ENCODE measurements around the gene SP140. TPM values are rescaled to one million over a fixed set of nuclear protein-coding genes. Genes with fewer than 3 reads are reported as not detected.

The SP140 gene
- total and polyA plus RNA-seq, 2 of the 13 experiments (the other 11 are each of a cell fraction or from before 2014, with no cell fraction given): 0.57 to 0.80 TPM

DNA sequence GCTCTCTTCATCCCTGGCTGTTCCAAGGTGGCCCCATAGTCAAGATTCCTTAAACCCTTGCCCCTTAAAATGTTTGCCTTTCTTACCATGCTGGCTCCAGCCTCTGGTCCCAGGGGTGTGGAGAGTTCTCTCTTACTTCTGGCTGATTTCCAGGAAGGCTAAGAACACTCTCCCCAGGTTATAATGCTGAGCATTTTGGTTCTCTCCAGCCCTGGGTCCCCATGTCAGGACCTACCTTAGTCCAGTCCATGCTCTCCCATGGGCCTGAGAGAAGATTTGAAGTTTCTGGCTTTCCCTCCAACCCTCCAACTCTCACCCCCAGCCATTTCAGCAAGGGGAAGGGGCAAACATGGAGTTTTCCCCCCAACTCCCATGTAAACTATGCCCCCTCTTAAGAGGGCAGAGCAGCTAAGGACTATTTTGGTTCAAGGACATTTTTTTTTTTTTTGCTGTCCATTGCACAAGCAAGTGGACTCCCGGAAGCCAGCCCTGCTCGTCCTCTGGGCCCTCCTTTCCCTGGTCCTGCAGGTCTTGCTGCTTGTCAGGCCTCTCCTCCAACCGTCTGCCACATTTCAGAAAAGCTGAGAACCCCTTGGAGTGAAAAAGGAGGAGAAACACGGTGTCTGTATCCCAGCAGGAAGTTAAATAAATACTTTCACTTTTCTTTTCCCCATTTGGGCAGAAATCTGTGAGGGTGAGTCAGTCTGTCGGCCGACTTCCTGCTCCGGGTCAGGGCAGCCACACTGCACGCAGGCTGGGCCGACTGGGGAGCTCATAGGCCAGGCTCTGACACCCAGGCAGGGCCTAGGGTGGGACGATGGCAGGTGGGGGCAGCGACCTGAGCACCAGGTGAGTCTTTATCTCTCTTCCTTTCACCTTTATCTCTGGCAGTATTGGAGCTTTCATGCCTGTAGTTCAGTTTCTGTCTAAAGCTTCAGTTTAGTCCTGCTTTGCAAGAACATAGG lies 101.2 kb downstream of the SP140 start, which contains the start of gene SP140L (continued):
- TF ChIP-seq, protein P1, sequence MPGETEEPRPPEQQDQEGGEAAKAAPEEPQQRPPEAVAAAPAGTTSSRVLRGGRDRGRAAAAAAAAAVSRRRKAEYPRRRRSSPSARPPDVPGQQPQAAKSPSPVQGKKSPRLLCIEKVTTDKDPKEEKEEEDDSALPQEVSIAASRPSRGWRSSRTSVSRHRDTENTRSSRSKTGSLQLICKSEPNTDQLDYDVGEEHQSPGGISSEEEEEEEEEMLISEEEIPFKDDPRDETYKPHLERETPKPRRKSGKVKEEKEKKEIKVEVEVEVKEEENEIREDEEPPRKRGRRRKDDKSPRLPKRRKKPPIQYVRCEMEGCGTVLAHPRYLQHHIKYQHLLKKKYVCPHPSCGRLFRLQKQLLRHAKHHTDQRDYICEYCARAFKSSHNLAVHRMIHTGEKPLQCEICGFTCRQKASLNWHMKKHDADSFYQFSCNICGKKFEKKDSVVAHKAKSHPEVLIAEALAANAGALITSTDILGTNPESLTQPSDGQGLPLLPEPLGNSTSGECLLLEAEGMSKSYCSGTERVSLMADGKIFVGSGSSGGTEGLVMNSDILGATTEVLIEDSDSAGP (CRISPR knock-in tag; IDR thresholded peaks at IDR 0.05; ENCODE audit: borderline replicate concordance): peak; percentile 71
- TF ChIP-seq MIER3 (CRISPR knock-in tag; IDR thresholded peaks at IDR 0.05; ENCODE audit: borderline replicate concordance) (peak; percentile 67; the same call in 1 of the 2 replicates), PHB2 (IDR thresholded peaks at IDR 0.05; ENCODE audit: partially characterized antibody) (no peak), POGZ (CRISPR knock-in tag; IDR thresholded peaks at IDR 0.05) (peak; percentile 41; the same call in 1 of the 2 replicates), PRPF4 (IDR thresholded peaks at IDR 0.05; ENCODE audit: low read depth, low read length, poor library complexity, severe bottlenecking) (no peak), ZNF296 (CRISPR knock-in tag; conservative IDR thresholded peaks at IDR 0.05) (0 out of 2 replicates have a peak, but pooled peaks have one; percentile 66)
- TF ChIP-seq, protein P2, sequence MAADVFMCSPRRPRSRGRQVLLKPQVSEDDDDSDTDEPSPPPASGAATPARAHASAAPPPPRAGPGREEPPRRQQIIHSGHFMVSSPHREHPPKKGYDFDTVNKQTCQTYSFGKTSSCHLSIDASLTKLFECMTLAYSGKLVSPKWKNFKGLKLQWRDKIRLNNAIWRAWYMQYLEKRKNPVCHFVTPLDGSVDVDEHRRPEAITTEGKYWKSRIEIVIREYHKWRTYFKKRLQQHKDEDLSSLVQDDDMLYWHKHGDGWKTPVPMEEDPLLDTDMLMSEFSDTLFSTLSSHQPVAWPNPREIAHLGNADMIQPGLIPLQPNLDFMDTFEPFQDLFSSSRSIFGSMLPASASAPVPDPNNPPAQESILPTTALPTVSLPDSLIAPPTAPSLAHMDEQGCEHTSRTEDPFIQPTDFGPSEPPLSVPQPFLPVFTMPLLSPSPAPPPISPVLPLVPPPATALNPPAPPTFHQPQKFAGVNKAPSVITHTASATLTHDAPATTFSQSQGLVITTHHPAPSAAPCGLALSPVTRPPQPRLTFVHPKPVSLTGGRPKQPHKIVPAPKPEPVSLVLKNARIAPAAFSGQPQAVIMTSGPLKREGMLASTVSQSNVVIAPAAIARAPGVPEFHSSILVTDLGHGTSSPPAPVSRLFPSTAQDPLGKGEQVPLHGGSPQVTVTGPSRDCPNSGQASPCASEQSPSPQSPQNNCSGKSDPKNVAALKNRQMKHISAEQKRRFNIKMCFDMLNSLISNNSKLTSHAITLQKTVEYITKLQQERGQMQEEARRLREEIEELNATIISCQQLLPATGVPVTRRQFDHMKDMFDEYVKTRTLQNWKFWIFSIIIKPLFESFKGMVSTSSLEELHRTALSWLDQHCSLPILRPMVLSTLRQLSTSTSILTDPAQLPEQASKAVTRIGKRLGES (CRISPR knock-in tag; IDR thresholded peaks at IDR 0.05; ENCODE audit: borderline replicate concordance): no peak
- TF ChIP-seq, protein P3, sequence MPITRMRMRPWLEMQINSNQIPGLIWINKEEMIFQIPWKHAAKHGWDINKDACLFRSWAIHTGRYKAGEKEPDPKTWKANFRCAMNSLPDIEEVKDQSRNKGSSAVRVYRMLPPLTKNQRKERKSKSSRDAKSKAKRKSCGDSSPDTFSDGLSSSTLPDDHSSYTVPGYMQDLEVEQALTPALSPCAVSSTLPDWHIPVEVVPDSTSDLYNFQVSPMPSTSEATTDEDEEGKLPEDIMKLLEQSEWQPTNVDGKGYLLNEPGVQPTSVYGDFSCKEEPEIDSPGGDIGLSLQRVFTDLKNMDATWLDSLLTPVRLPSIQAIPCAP (CRISPR knock-in tag; IDR thresholded peaks at IDR 0.05; ENCODE audit: low read depth): peak; percentile 99; the same call in 1 of the 2 replicates
- TF ChIP-seq, protein P4, sequence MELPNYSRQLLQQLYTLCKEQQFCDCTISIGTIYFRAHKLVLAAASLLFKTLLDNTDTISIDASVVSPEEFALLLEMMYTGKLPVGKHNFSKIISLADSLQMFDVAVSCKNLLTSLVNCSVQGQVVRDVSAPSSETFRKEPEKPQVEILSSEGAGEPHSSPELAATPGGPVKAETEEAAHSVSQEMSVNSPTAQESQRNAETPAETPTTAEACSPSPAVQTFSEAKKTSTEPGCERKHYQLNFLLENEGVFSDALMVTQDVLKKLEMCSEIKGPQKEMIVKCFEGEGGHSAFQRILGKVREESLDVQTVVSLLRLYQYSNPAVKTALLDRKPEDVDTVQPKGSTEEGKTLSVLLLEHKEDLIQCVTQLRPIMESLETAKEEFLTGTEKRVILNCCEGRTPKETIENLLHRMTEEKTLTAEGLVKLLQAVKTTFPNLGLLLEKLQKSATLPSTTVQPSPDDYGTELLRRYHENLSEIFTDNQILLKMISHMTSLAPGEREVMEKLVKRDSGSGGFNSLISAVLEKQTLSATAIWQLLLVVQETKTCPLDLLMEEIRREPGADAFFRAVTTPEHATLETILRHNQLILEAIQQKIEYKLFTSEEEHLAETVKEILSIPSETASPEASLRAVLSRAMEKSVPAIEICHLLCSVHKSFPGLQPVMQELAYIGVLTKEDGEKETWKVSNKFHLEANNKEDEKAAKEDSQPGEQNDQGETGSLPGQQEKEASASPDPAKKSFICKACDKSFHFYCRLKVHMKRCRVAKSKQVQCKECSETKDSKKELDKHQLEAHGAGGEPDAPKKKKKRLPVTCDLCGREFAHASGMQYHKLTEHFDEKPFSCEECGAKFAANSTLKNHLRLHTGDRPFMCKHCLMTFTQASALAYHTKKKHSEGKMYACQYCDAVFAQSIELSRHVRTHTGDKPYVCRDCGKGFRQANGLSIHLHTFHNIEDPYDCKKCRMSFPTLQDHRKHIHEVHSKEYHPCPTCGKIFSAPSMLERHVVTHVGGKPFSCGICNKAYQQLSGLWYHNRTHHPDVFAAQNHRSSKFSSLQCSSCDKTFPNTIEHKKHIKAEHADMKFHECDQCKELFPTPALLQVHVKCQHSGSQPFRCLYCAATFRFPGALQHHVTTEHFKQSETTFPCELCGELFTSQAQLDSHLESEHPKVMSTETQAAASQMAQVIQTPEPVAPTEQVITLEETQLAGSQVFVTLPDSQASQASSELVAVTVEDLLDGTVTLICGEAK (IDR thresholded peaks at IDR 0.05): peak; percentile 44
- TF ChIP-seq, protein P4 (CRISPR knock-in tag; IDR thresholded peaks at IDR 0.05): no peak; the same call in 1 of the 2 replicates
- TF ChIP-seq, protein P5, sequence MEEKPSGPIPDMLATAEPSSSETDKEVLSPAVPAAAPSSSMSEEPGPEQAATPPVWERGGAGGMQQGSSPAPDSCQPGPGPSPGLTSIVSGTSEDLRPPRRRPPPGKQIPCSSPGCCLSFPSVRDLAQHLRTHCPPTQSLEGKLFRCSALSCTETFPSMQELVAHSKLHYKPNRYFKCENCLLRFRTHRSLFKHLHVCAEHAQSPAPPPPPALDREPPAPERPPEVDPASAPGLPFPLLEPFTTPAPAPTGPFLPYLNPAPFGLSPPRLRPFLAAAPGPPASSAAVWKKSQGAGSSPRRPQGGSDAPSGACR (CRISPR knock-in tag; IDR thresholded peaks at IDR 0.05): 0 out of 2 replicates have a peak, but pooled peaks have one; percentile 32
